Tracheal epithelial cell (primary cell): ENCODE results near the gene PSMD12. TPM values are rescaled to one million over a fixed set of nuclear protein-coding genes. Genes with fewer than 3 reads are reported as not detected.

Experiments used
- total RNA-seq: library from RNA; depleted of rRNA; stranded (reverse); fragments of >200 nt; gene quantifications from 2 replicates; pipeline ENCODE4 v1.2.1, GENCODE V29; 2014

Gene PSMD12
- total RNA-seq = 16.9 and 18.3 TPM in 2 replicates

GRCh38 chr17:67366193-67367157 is at the start of gene PSMD12:
Gene PSMD12, minus strand, starts transcription at chr17:67366577. Its CDS starts 58 bp downstream, at chr17:67366519.

GRCh38 chr17:67376737-67377487 is 10.5 kb upstream of the PSMD12 start, which contains the start of gene PITPNC1:
Gene PITPNC1, plus strand, starts transcription at chr17:67377281.

Other genes starting within 250 kb of the PSMD12 start
- gene HELZ, start 121.4 kb downstream of the PSMD12 start, total RNA-seq = 34.7 and 41.9 TPM in 2 replicates
- gene PITPNC1, start 10.7 kb upstream of the PSMD12 start, total RNA-seq = 15.4 and 20.7 TPM in 2 replicates